Muscle of back (tissue), 11 donors: ENCODE results near the gene TSPAN18. TPM values are rescaled to one million over a fixed set of nuclear protein-coding genes. Genes with fewer than 3 reads are reported as not detected.

ENCODE experiments used
- DNase-seq, 3 donors: peaks; one replicate each; pipeline versions ENCODE4 v3.0.0 to v3.0.0-alpha.2; 2013
- polyA plus RNA-seq, 10 donors: library from polyadenylated mRNA; unstranded; fragments of 120-200 nt; gene quantifications; one replicate each; pipeline ENCODE4 v1.2.1, GENCODE V29; 2013; ENCODE audit not compliant: insufficient read length in 10 of 10

Gene TSPAN18
- polyA plus RNA-seq, 10 donors: 33.7 to 58.7 (median 46.0) TPM

DNA sequence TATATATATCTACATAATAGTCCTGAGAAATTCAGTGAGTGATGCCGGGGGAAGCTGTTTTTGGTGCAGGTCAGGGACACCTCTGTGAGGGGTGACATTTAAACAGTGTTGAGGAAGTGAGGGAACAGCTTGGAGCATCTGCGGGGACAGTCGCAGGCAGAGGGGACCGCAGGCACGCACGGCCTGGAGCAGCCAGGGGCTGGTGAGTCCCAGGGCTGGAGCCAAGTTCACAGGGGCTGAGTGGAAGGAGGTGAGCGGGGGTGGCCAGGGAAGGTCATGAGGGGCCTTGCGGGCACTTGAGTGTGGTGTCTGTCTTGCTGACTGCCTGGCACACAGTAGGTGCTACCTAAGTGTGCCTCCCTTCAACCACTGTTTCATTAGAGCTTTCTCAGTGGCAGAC is 65.4 kb downstream of the TSPAN18 start:
- DNase-seq: no peak

DNA sequence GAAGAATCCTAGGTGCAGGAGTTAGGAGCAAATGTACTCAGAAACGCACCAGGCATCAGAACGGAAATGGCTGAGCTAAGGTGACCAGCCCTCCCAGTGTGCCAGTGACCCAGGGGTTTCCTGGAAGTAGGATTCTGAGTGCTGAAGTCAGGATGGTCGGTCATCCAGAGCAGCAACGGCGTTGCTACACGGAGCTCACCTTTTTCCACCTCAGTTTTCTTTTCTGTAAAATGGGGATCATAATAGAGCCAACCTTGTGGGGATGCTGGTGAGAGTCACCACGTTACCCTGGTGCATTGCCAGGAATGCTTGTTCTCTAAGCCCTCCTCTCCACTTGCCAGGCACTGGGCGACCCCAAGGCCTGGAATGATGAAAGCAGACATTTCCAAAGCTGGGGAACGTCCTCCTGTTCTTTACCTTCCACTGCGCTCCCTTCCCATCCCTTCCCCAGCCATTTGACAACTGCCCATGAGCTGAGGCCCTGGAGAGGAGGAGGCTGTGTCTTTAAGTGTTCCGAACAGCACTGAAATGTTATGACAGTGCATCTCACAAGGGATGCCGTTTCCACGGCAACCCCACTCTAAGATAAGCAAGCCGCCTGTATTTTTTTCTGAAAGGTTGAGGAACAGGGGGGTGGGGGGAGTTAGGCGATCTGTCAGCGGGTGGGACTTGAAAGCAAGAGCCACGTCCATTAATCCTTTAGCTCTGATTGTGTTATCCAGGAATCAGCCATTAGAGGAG is 66.8 kb downstream of the TSPAN18 start:
- DNase-seq: peak in 2 of 3 donors; percentile 65 to 86

DNA sequence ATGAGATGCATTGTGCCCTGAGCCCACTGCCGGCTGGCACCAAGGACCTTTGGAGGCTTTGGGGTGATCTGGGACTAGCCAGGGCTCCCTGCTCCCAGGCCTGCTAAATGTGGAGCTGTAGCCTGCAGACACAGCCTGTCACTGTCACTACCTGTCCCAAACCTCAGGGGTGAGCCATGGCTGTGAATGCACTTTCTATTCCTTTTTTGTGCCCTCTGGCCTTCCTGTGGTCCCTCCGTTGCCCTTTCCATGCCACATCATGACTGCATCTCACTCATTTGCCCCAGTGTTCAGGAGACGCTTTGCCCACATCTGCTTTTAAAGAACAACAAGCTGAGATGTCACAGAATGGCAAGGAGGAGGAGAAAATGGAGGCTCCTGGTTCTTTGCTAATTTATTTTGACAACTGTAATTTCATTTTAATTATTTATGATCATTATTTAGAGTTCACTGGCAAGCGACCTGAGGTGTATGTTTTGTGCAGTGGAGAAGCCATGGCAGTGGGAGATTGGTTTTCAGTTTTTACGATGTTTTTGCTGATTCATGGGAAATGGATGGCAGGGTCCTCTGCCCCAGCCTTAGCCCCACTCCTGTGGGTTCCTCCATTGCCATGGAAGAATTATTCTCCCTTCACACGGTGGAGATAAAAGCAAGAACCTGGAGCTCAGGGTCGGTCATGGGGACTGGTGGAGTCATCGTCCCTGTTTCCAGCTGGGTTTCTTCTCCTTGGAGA is 69.2 kb downstream of the TSPAN18 start:
- DNase-seq: no peak

DNA sequence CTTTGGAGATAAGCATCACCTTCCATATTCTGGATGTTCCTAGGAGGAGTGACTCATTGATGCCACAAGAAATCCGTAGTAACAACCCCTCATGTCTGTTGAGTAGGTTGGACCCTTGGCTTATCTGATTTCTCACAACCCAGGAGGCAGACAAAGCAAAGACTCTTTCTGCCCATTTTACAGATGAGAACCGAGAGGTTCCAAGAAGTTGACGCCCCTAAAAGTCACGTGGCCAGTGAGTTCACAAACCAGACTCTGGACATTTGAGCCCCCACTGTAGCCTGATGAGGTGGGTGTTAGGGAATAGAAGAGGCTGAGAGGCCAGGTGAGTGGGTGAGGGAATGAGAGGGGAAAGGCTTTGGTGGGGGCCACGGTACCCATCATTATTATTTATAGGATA is 70.3 kb downstream of the TSPAN18 start:
- DNase-seq: no peak

DNA sequence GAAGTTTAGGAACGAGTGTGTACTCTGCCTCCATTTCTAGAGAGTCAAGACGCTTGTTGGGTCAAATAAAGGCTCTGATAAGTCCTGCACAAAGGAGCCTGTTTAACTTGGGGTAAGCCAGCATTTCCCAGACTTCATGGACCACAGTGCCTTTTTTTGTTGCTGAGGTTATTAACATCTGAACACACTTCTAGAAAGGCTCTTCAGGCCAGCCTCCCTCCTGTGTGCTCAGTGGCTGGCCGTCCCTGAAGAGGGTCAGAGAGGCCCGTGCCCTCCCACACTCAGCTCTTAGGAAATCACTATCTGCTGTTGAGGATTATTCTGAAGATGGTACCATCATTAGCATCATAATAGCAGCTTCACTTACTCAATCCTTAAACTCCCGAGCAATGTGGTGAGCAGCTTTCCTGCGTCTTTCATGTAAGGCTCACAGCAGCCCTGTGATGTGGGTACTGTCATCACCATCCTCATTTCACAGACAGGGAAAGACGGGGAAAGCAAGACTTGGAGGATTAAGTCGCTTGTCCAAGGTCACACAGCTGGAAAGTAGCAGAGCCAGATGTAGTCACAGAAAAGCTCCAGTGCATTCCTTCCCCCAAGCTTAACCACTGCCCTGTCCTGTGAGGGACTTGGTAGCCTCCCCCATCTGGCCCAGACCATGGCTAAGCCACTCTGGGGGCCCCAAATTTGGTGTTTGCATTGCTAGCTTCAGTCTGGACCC is 71.3 kb downstream of the TSPAN18 start:
- peak in 1 of 3 donors; percentile 57 for DNase-seq

- DNase-seq: no peak
These were observed 71.8 kb downstream of the TSPAN18 start for GRCh38 chr11:44798607-44798972.

DNA sequence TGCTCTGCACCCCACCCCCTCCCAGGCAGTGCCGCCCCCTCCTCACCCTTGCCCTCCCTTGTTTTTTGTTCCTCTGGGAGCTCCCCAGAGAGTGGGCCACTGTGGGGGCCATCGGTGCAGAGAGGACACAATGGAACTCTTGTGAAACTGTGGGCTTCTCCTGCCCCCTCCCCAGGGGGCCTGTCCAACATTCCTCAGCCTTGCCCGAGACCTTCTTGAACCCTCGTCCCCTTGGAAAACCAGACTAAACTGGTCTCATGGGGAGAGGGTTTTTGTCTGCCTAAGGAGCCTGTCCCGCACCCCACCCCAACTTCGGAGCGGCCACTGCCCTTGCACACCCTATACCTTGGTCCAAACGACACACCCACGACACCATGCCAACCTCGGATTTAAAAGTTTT is 72.2 kb downstream of the TSPAN18 start:
- no peak for DNase-seq

- DNase-seq: no peak
These were observed 75.6 kb downstream of the TSPAN18 start for GRCh38 chr11:44802347-44802746.

- no peak for DNase-seq
These were observed 76.2 kb downstream of the TSPAN18 start for GRCh38 chr11:44803009-44803408.

DNA sequence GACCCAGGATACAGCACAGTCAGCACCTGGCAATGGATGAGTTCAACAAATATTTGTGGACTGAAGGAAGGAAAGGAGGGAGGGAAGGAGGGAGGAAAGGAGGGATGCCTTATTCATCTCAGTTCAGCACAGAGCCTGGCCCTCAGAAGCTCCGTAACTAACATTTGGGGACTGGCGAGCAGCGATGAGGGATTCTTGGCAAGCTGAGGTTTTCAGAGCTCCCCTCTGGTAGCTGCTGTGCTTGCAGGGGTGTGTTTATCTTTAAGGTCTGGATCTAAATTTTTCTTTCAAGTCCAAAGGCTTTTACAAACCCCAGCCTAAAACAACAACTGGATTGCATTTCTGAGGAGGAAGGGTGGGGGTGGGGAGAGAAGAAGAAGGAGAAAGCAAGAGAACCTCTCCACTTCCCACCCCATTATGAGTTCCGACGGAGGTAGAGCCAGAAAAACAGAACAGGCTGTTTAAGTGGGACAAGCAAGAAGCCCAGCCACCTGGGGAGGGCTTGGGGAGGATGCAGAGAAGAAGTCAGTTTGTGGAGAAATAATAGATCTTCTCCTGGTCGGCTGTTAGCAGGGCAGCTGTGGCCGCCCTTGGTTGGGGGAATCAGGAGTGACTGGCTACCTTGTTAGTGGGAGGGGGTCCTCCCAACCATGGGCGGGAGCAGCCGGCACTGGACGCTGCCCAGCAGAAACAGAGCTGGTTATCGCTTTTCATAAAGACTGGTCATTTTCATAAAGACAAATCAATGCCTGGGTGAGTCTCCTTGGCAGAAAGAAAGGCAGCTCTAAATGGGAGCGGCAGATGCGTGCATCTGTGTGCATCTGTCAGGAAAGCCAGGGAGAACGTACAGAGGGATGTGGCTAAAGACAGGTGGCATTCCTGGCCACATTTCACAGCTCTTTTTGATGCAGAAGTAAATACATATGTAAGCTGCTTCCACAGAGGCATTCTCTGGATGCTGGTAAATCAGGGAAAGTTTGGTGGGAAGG is 78.0 kb downstream of the TSPAN18 start:
- DNase-seq: peak; percentile 52 to 85 (median 68)

- peak in 1 of 3 donors; percentile 47 for DNase-seq
These were observed 78.8 kb downstream of the TSPAN18 start for GRCh38 chr11:44805596-44805995.

DNA sequence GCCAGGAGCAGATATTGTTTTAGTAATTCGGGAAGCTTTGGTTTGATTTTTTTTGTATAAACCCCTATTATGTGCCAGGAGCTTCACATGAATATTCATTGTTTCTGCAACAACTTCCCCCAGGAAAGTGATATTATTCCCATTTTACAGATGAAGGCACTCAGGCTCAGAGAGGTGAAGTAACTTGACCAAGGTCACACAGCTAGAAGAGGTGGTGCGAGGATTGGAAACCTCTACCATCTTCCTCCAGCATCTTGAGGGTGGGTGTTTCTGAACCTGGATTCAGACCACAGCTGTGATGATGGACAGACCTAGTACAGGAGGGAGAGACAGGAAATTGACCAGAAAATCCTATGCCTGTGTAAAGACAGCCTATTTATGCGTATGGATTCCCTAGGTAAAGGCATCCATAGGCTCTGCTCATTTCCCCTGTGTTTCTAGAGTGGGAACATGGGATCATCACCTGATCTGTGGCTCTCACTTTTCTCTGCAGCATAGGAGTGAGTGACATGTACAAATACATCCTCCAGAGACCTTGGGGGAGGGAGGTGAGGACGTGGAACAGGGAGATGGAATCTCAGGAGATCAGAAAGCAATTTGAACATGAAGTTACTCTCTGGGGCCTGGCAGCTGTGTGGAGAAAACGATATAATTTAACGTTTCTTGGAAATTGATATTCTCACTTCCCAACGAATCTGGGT is 81.4 kb downstream of the TSPAN18 start:
- no peak for DNase-seq

- DNase-seq: no peak
These were observed 82.5 kb downstream of the TSPAN18 start for GRCh38 chr11:44809283-44809682.

DNA sequence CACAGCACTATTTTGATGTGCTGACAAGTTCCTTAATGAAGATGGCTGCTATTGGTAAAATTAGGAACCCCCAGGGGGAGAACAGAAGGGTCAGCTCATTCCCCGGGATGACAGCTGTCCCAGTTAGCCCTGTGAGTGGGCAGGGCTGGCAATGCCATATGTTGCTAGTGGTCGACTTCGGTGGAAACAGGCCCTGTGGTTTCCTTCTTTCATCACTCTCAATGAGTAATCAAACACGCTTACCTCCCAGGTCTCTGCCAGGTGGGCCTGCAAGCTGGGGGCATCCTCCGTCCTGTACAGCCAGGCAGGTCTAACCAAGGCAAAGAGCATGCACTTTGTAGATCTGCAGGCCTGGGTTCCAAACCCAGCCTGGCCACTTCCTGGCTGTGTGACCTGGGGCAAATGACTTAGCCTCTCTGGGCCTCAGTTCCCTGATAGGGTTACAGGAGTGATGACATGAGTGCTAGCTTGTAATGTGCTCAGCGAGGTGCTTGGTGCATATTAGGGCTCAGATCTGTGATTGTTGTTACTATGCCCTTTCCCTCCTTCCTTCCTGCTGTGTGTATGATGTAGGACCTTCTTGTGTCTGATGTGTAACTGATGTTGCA is 85.2 kb downstream of the TSPAN18 start:
- no peak for DNase-seq

- no peak for DNase-seq
These were observed 86.2 kb downstream of the TSPAN18 start for GRCh38 chr11:44812971-44813370.

GRCh38 chr11:44813401-44813800 is 86.6 kb downstream of the TSPAN18 start:
- peak in 2 of 3 donors; percentile 31 to 40 for DNase-seq

GRCh38 chr11:44814881-44815592 is 88.3 kb downstream of the TSPAN18 start:
- no peak for DNase-seq

DNA sequence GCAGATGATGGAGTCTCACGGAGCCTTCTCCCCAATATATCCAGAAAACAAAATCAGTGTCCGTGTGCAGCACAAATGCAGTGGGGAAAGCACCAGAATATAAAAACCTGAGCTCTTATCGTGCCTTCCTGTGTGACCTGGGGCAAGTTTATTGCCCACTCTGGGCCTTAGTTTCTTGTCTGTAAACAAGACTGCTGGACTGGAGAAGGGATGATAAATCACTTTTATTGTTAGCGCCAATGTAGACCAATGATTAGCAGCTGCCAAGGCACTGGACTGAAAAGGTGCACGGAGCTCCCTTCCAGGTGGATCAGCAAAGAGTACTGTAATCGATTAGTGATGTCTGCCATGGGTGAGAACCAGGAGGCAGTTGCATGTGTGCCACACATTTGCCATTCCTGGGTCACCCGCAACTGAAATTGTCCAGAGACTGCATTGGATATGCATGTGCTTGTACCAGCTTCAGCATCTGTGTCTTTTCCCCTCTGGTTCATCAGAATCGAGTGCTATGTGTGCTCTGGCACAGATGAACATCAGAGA is 89.2 kb downstream of the TSPAN18 start:
- no peak for DNase-seq

GRCh38 chr11:44816761-44817160 is 90.0 kb downstream of the TSPAN18 start:
- no peak for DNase-seq
